Smooth muscle cell (in vitro differentiated cells): ENCODE results near the gene RALGAPA1. TPM values are rescaled to one million over a fixed set of nuclear protein-coding genes. Genes with fewer than 3 reads are reported as not detected.

Experiments used
- DNase-seq: peaks from one replicate; lab custom pipeline; 2025; ENCODE audit not compliant: unreplicated experiment; lab: John Stamatoyannopoulos, UW
- H2AFZ ChIP-seq: fragments of 200-600 bp; sonication (generic); 2 replicates; pipeline ENCODE4 v1.6.0; 2016; ENCODE audit warnings: antibody characterized with exemption, low read depth, mild to moderate bottlenecking
- H3F3A ChIP-seq: fragments of 200-600 bp; sonication (generic); 2 replicates; pipeline ENCODE4 v1.6.0; 2017; ENCODE audit warnings: antibody characterized with exemption, low read depth
- H3K27ac ChIP-seq: fragments of 200-600 bp; sonication (generic); 2 replicates; pipeline ENCODE4 v1.5.1; 2016; ENCODE audit warnings: low read depth, mild to moderate bottlenecking
- H3K27me3 ChIP-seq: fragments of 200-600 bp; sonication (generic); 2 replicates; pipeline ENCODE4 v1.6.1; 2016; ENCODE audit warnings: low read depth, mild to moderate bottlenecking
- H3K36me3 ChIP-seq: fragments of 200-600 bp; sonication (generic); 2 replicates; pipeline ENCODE4 v1.5.1; 2016; ENCODE audit warnings: low read depth
- H3K4me1 ChIP-seq: fragments of 200-600 bp; sonication (generic); 2 replicates; pipeline ENCODE4 v1.5.1; 2016; ENCODE audit warnings: low read depth
- H3K4me2 ChIP-seq: fragments of 200-600 bp; sonication (generic); 2 replicates; pipeline ENCODE4 v1.6.0; 2016; ENCODE audit warnings: mild to moderate bottlenecking
- H3K4me3 ChIP-seq: fragments of 200-600 bp; sonication (generic); 2 replicates; pipeline ENCODE4 v1.5.1; 2016; ENCODE audit warnings: mild to moderate bottlenecking
- H3K79me2 ChIP-seq: fragments of 200-600 bp; sonication (generic); 2 replicates; pipeline ENCODE4 v1.6.0; 2016; ENCODE audit warnings: low read depth, mild to moderate bottlenecking
- H3K9ac ChIP-seq: fragments of 200-600 bp; sonication (generic); 2 replicates; pipeline ENCODE4 v1.6.0; 2016; ENCODE audit warnings: low read depth
- H3K9me3 ChIP-seq: fragments of 200-600 bp; sonication (generic); replicated peaks from 2 replicates; pipeline ENCODE4 v1.5.1; 2016; ENCODE audit warnings: low read depth
- H4K20me1 ChIP-seq: fragments of 200-600 bp; sonication (generic); 2 replicates; pipeline ENCODE4 v1.6.0; 2016; ENCODE audit warnings: low read depth
- CTCF ChIP-seq: fragments of 200-600 bp; sonication (generic); IDR thresholded peaks from 2 replicates; pipeline ENCODE4 v1.5.1; 2017; ENCODE audit warnings: borderline replicate concordance, mild to moderate bottlenecking, antibody characterized with exemption; ENCODE audit not compliant: insufficient read depth, poor library complexity, severe bottlenecking
- WGBS: methylation state at CpG from one replicate; pipeline ENCODE4 v1.1.7; 2016; ENCODE audit warnings: low lambda C conversion rate; 5-methylcytosine and 5-hydroxymethylcytosine counted together
- polyA plus RNA-seq: library from polyadenylated mRNA; unstranded; fragments of >200 nt; fragmentation: Nextera tagmentation; extraction: Ambion mirVana; gene quantifications from 2 replicates; pipeline ENCODE4 v1.2.1, GENCODE V29; 2016
- total RNA-seq: library from RNA; depleted of rRNA; stranded (reverse); fragments of >200 nt; gene quantifications from 2 replicates; pipeline ENCODE4 v1.2.3, GENCODE V29; 2014

RALGAPA1 gene
- total and polyA plus RNA-seq, 2 experiments from 2014 or later, result 5.4 to 25.4 TPM

- no peaks in the 10 kb centered on the region for H3K4me1 ChIP-seq
- no peaks in the 10 kb centered on the region for H3K9me3 ChIP-seq
- no peak overlapping the region for H2AFZ ChIP-seq
- H3K4me3 ChIP-seq, result no peak overlapping the region
- WGBS, result 70% methylated on average over 3 of the region's 3 CpGs
- H3K27me3 ChIP-seq, result no peaks in the 10 kb centered on the region
- peak overlapping the region; percentile 10 for H3K9ac ChIP-seq
- no peaks in the 10 kb centered on the region for H3K36me3 ChIP-seq
- no peaks in the 10 kb centered on the region for H4K20me1 ChIP-seq
- H3K4me2 ChIP-seq, result no peak overlapping the region
- H3K79me2 ChIP-seq, result no peaks in the 10 kb centered on the region
- H3K27ac ChIP-seq, result peak overlapping the region; percentile 72
- no peak for DNase-seq
- no peak for TF ChIP-seq CTCF
- no peaks in the 10 kb centered on the region for H3F3A ChIP-seq
Measured at GRCh38 chr14:35669782-35670181, 139.3 kb downstream of the RALGAPA1 start.

DNA sequence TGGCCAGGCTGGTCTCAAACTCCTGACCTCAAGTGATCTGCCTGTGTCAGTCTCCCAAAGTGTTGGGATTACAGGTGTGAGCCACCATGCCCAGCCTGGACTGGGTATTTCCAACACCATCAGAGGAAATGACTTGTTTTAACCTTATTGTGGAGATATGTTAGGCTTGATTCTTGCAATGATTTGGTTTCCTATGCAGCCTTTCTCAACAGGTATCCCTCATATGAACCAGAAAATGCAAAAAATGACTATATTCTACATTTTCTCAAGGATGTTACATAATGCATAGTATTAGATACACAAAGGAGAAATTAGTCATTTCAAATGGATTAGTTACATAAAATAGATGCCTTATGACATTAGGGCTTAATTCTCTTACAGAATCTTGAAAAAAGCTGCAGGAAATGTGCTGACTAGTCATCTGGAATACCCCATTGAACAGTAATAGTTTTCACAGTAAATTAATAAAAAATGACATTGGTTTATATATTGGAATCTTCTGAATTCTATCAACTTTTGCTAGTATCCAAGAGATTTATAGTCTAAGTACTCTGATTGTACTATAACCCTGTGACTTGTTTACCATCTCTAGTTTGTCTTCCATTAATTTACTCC lies 142.6 kb downstream of the RALGAPA1 start:
- DNase-seq, result no peak
- TF ChIP-seq CTCF, result no peak
- Histone ChIP-seq H3K4me1 (no peaks in the 10 kb centered on the region), H3K4me3 (no peak overlapping the region), H3F3A (no peaks in the 10 kb centered on the region), H2AFZ (no peak overlapping the region), H3K36me3 (peaks cover 14% of the 10 kb centered on the region), H4K20me1 (no peaks in the 10 kb centered on the region), H3K9me3 (no peaks in the 10 kb centered on the region), H3K79me2 (no peaks in the 10 kb centered on the region), H3K9ac (no peak overlapping the region), H3K4me2 (no peak overlapping the region), H3K27ac (no peak overlapping the region), H3K27me3 (no peaks in the 10 kb centered on the region)

DNA sequence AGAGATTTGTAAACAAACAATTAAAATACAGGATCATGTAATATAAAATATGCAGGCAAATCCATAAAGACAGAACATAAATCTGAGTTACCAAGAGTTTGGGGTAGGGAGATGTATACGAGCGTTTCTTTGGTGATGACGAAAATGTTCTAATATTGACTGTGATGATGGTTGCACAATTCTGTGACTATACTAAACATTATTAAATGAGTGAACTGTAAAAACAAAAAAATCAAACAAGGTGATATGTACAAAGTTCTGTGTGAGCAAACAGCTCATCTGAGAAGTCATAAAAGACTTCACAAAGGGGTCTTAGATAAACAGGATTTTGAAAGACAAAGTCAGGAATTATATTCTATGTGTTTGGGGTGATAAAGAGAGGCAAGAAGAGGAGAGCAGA lies 147.2 kb downstream of the RALGAPA1 start:
- no peak for DNase-seq
- Histone ChIP-seq H3K27me3 (no peaks in the 10 kb centered on the region), H3K9me3 (no peaks in the 10 kb centered on the region), H3K27ac (no peak overlapping the region), H3K4me3 (no peak overlapping the region), H4K20me1 (no peaks in the 10 kb centered on the region), H3K4me2 (no peak overlapping the region), H3F3A (no peaks in the 10 kb centered on the region), H2AFZ (no peak overlapping the region), H3K4me1 (no peaks in the 10 kb centered on the region), H3K36me3 (peaks cover 15% of the 10 kb centered on the region), H3K79me2 (no peaks in the 10 kb centered on the region), H3K9ac (no peak overlapping the region)
- no peak for TF ChIP-seq CTCF
- 96% methylated on average over 3 of the region's 3 CpGs for WGBS

GRCh38 chr14:35653045-35653444 lies 156.1 kb downstream of the RALGAPA1 start:
- DNase-seq, result no peak
- no peak for TF ChIP-seq CTCF
- no peaks in the 10 kb centered on the region for H3F3A ChIP-seq
- no peak overlapping the region for H2AFZ ChIP-seq
- no peaks in the 10 kb centered on the region for H3K27me3 ChIP-seq
- H3K36me3 ChIP-seq, result no peaks in the 10 kb centered on the region
- H3K79me2 ChIP-seq, result no peaks in the 10 kb centered on the region
- H4K20me1 ChIP-seq, result no peaks in the 10 kb centered on the region
- WGBS, result 94% methylated on average over 1 of the region's 1 CpG
- no peak overlapping the region for H3K4me3 ChIP-seq
- no peak overlapping the region for H3K4me2 ChIP-seq
- no peak overlapping the region for H3K27ac ChIP-seq
- H3K9ac ChIP-seq, result no peak overlapping the region
- H3K4me1 ChIP-seq, result no peaks in the 10 kb centered on the region
- H3K9me3 ChIP-seq, result no peaks in the 10 kb centered on the region
